Right kidney (tissue), 1 donor: ENCODE measurements around the gene EXOC4.
"Not testable (repeated sequence)": the region's sequence is repeated elsewhere in the genome, so short reads cannot be mapped to it uniquely, and the experiment has no call there.

Source experiments
- DNase-seq: peaks from one replicate; pipeline ENCODE4 v3.0.0-alpha.2; 2016

Gene EXOC4

GRCh38 chr7:133947458-133948254 is 694.8 kb downstream of the EXOC4 start:
- DNase-seq = no peak

GRCh38 chr7:133948588-133948987 is 695.7 kb downstream of the EXOC4 start:
- no peak for DNase-seq

GRCh38 chr7:133950855-133951254 is 698.0 kb downstream of the EXOC4 start:
- no peak for DNase-seq

- DNase-seq = no peak
These were observed 702.3 kb downstream of the EXOC4 start for GRCh38 chr7:133955208-133955607.

GRCh38 chr7:133957845-133958244 is 705.0 kb downstream of the EXOC4 start:
- no peak for DNase-seq

- DNase-seq = no peak
These were observed 705.9 kb downstream of the EXOC4 start for GRCh38 chr7:133958822-133959221.

- no peak for DNase-seq
These were observed 706.6 kb downstream of the EXOC4 start for GRCh38 chr7:133959505-133959904.

- no peak for DNase-seq
These were observed 708.8 kb downstream of the EXOC4 start for GRCh38 chr7:133961724-133962123.

GRCh38 chr7:133962646-133963045 is 709.8 kb downstream of the EXOC4 start:
- DNase-seq = no peak

GRCh38 chr7:133963629-133964028 is 710.8 kb downstream of the EXOC4 start:
- DNase-seq = no peak

- no peak for DNase-seq
These were observed 718.7 kb downstream of the EXOC4 start for GRCh38 chr7:133971625-133972024.

- DNase-seq = no peak
These were observed 720.8 kb downstream of the EXOC4 start for GRCh38 chr7:133973710-133974109.

- DNase-seq = no peak
These were observed 722.3 kb downstream of the EXOC4 start for GRCh38 chr7:133975130-133975529.

GRCh38 chr7:133976140-133976539 is 723.3 kb downstream of the EXOC4 start:
- no peak for DNase-seq

- no peak for DNase-seq
These were observed 724.8 kb downstream of the EXOC4 start for GRCh38 chr7:133977409-133978274.

GRCh38 chr7:133978502-133979295 is 725.8 kb downstream of the EXOC4 start:
- DNase-seq = no peak

- DNase-seq = no peak
These were observed 727.9 kb downstream of the EXOC4 start for GRCh38 chr7:133980804-133981203.

- no peak for DNase-seq
These were observed 731.0 kb downstream of the EXOC4 start for GRCh38 chr7:133983685-133984419.

GRCh38 chr7:133985300-133985699 is 732.4 kb downstream of the EXOC4 start:
- DNase-seq = no peak

GRCh38 chr7:133987582-133987981 is 734.7 kb downstream of the EXOC4 start:
- no peak for DNase-seq

- DNase-seq = no peak
These were observed 740.7 kb downstream of the EXOC4 start for GRCh38 chr7:133993547-133993946.

- DNase-seq = not testable (repeated sequence)
These were observed 741.2 kb downstream of the EXOC4 start for GRCh38 chr7:133994100-133994499.
